Fibroblast of pulmonary artery (primary cell): ENCODE data around the gene RALGPS1.

Experiments used
- DNase-seq: peaks from one replicate; pipeline ENCODE4 v3.0.0-alpha.2; 2010; ENCODE audit warnings: low read depth
- H3K4me3 ChIP-seq: replicated peaks from 2 replicates; pipeline ENCODE4 v1.5.1; 2011; ENCODE audit warnings: low read depth, mild to moderate bottlenecking, control low read depth, low read length, moderate library complexity
- TF ChIP-seq, protein P1 (sequence below): IDR thresholded peaks from 2 replicates; pipeline ENCODE4 v1.5.1; 2011; ENCODE audit warnings: mild to moderate bottlenecking, control low read depth, low read length, inconsistent platforms; ENCODE audit errors: missing control alignments

RALGPS1 gene

DNA sequence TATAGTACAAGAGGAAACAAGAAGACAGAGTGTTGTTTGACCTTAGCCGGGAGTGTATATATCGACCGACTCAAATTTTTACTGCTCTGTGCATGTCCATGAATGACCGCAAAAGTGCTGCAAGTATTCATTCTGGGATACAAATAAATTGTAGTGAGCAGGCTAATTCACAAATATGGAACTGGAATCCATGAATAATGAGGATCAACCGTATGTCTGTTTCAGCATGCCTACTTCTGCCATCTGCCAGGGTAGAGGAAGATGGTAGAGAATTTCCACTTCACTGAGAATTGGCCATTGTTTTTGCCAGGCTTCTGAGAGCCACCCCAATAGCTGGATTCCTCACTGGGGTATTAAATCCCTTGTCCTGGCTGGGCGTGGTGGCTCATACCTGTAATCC is 8.5 kb upstream of the RALGPS1 start:
- H3K4me3 ChIP-seq: no peak overlapping the region
- no peak for DNase-seq
- TF ChIP-seq, protein P1, sequence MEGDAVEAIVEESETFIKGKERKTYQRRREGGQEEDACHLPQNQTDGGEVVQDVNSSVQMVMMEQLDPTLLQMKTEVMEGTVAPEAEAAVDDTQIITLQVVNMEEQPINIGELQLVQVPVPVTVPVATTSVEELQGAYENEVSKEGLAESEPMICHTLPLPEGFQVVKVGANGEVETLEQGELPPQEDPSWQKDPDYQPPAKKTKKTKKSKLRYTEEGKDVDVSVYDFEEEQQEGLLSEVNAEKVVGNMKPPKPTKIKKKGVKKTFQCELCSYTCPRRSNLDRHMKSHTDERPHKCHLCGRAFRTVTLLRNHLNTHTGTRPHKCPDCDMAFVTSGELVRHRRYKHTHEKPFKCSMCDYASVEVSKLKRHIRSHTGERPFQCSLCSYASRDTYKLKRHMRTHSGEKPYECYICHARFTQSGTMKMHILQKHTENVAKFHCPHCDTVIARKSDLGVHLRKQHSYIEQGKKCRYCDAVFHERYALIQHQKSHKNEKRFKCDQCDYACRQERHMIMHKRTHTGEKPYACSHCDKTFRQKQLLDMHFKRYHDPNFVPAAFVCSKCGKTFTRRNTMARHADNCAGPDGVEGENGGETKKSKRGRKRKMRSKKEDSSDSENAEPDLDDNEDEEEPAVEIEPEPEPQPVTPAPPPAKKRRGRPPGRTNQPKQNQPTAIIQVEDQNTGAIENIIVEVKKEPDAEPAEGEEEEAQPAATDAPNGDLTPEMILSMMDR: no peak

DNA sequence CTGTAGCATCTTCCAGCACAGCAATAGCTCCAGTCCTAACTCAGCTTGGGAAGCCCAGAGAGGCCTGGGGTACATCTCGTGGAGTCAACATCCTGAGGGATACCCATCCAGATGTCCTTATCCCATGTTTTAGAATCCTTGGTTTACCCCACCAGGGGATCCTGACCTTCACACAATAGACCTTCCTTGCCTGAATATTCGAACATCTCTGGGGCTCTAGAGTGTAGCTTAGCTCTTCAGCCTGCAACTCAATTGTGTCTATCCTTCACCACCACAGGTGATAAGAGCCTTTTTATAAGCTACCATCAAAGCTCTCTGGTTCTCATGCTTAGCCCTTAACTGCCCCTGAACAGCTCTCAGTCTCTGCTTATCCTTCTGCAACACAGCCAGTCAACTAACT is 7.5 kb upstream of the RALGPS1 start:
- no peak overlapping the region for H3K4me3 ChIP-seq
- TF ChIP-seq, protein P1: no peak
- no peak for DNase-seq

DNA sequence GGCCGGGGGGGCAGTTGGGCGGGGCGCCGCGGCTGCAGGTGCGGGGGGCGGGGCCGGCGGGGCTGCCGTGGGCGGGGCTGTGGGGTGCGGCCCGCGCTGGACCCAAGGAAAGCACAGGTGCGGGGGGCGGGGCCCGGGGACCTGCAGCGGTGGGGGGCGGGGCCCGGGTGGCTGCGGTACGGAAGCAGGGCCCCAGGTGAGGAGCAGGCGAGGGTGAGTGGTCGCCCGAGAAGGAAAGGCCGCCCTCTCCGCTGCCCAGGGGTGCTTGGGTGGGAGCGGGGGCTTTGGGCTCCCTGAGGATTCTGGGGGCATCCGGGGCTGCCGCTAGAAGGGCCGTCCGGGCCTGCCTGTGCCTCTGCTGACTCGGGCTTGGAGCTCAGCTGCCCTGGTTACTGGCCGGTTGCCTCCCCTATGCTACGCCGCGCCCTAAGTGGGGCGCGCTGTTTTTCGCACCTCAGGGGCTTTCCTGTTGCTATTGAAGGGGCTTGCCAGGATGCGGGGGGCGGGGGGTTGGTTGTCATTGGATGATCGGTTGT is 767 bp downstream of the RALGPS1 start:
- TF ChIP-seq, protein P1: no peak
- no peak overlapping the region for H3K4me3 ChIP-seq
- no peak for DNase-seq

DNA sequence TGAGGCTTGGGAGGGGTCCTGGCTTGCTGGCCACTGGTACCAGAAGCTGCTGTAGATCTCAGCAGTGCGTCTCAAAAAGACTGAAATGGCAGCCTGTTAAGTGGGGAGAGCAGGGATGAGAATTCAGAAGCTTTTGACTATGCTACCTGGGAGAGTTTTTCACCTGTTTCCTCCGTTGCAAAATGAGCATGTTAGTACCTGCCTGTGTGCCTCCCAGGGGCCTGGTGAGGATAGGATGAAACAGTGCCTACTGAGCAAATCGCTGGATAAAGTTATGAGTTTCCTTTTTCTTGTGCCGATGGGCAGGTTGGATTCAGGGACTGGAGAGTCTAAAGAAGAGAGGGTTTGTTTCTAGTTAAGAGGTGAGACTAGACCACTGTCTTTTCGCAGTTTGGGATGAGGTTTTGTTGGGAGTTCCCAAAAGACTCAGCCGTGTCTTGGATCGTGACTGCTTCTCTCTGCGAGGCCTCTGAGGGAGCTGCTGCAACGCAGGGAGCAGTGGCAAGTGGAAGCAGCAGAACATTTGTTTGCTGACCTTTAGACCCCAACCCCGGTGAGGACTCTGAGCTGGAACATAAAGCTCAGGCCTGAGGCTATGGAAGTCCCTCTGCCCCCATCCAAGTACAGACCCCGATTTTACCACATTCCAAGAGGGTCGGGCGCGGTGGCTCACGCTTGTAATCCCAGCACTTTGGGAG is 1.4 kb downstream of the RALGPS1 start:
- TF ChIP-seq, protein P1: no peak
- DNase-seq: no peak
- H3K4me3 ChIP-seq: no peak overlapping the region

DNA sequence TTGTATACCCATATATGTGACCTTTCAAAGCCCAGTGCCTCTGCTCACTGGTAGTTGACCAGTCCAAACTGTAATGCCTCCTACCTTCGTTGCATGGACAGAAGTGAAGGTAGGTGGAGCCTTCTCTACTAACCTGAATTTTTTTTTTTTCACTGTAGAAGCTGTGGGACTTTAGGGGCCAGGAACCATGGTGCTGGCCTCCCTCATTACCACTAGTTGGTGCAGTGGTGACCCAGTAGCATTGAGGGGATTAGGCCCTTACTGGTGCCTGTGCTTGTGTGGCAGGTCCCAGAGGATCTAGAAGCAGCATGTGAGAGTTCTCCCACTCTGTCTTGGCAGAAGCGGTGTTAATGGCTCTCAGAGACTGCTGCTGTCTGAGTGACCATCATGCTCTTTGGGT is 2.3 kb downstream of the RALGPS1 start:
- H3K4me3 ChIP-seq: no peak overlapping the region
- TF ChIP-seq, protein P1: no peak
- no peak for DNase-seq

DNA sequence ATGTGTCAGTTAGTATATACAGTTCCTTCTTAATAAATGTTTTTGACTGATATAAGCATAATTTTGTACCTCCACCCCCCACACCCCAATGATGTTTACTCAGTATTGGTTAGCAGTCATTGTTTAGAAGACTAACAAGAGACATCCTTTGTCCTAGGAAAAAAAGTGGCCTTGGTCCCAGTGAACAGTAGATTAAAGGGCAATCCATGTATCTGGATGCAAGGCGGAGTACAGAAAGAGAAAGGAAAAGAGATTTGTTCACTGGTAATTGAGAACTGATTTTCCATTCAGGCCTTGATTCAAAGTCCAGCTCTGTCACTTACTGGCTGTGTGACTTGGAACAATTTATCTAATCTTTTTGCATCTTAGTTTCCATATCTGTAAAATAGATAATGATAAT is 4.6 kb downstream of the RALGPS1 start:
- TF ChIP-seq, protein P1: no peak

DNA sequence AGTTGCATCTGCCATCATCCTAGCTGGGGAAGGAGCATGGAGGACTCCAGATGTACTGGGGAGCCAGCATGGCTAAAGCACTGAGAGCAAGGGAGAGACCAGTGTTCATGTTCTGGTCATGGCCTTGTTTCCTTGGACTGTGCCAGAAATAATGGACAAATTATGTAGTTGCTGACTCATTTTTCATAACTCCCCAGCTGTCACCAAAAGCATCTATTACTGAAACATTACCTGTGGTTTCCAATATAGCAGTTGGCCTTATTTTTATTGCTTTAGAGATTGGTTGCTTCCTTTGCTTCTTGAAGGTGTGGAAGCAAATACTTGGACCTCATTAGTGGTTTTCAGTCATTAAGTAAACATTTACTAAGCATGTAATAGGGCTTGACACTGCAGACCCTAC is 11.3 kb downstream of the RALGPS1 start:
- H3K4me3 ChIP-seq: no peak overlapping the region
- TF ChIP-seq, protein P1: no peak
- no peak for DNase-seq

More for the DNA sequence above, 4.6 kb downstream of the RALGPS1 start:
- no peak for DNase-seq
- no peak overlapping the region for H3K4me3 ChIP-seq
